Heart left ventricle (tissue), 13 donors: ENCODE data around the gene ABCC4.

ENCODE experiments used
- POLR2A ChIP-seq, 2 donors: fragments of 450-650 bp; IDR thresholded peaks; one replicate each; pipeline ENCODE4 v1.6.1; 2017; ENCODE audit warnings: antibody characterized with exemption in 2 of 2, mild to moderate bottlenecking in 2 of 2, moderate library complexity in 2 of 2
- TF ChIP-seq, protein P1 (sequence below), 12 donors: fragments of 200-600 bp; sonication (generic) in 4 of 12; IDR thresholded peaks; one replicate each; pipeline versions ENCODE4 v1.5.0 to v1.8.0; 2018 to 2022; ENCODE audit warnings: antibody characterized with exemption in 12 of 12, mild to moderate bottlenecking in 5 of 12
- donor health status: ischemic (EF 13 %, LVEDD 7.1; RV severe dilation, severe dysfunction).
- donor health status: DM: no; HTN: yes; CAD: no.
- donor health status: DM: no; HTN: no; CAD: no.
- donor health status: ischemic (EF 25% LVEDD 6.9; RV normal size, moderate dysfunction).
- donor health status: ischemic (EF 25% LVEDD 5.7; RV mildly dilated, moderate dysfunction).
- donor health status: ischemic (EF 35%, LVEDD 5.7; RV mildly dilated, moderate dysfunction).
- donor health status: nonischemic (EF 11% LVEDD 7.7; RV severe dilation, severe dysfunction).
- donor health status: DM: yes; HTN: yes; CAD: no.
- donor health status: PGD.
- donor health status: ischemic (EF 29% LVEDD 5.4; RV normal size, mild dysfunction).
- donor health status: nonischemic (EF 23%, LVEDD 6.1; RV moderate dilation, normal function).

DNA sequence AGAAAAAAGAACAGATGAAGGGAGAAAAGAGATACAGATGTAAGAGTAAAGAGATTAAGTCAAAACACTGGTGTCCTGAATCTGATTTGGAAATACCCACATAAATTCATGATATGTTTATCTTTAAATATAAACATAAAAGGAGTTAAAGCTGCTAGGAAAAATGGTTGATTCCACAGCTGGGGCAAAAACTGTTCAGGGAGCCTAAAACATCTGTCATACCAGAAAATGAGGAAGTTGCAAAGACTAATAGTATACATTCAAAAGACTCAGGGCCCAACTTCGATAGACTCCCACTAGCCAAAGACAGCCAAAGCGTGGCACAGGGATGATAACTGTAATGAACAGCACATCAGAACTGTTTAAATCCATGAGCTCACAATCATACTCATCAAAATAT lies 62.0 kb downstream of the ABCC4 start:
- TF ChIP-seq, protein P1, sequence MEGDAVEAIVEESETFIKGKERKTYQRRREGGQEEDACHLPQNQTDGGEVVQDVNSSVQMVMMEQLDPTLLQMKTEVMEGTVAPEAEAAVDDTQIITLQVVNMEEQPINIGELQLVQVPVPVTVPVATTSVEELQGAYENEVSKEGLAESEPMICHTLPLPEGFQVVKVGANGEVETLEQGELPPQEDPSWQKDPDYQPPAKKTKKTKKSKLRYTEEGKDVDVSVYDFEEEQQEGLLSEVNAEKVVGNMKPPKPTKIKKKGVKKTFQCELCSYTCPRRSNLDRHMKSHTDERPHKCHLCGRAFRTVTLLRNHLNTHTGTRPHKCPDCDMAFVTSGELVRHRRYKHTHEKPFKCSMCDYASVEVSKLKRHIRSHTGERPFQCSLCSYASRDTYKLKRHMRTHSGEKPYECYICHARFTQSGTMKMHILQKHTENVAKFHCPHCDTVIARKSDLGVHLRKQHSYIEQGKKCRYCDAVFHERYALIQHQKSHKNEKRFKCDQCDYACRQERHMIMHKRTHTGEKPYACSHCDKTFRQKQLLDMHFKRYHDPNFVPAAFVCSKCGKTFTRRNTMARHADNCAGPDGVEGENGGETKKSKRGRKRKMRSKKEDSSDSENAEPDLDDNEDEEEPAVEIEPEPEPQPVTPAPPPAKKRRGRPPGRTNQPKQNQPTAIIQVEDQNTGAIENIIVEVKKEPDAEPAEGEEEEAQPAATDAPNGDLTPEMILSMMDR (IDR thresholded peaks at IDR 0.05), result no peak
- TF ChIP-seq POLR2A (IDR thresholded peaks at IDR 0.05), result no peak
